Measurements from ENCODE around the gene GFY. TPM values are rescaled to one million over a fixed set of nuclear protein-coding genes. Genes with fewer than 3 reads are reported as not detected.

Gene GFY
- total RNA-seq, 1 donor: not detected

DNA sequence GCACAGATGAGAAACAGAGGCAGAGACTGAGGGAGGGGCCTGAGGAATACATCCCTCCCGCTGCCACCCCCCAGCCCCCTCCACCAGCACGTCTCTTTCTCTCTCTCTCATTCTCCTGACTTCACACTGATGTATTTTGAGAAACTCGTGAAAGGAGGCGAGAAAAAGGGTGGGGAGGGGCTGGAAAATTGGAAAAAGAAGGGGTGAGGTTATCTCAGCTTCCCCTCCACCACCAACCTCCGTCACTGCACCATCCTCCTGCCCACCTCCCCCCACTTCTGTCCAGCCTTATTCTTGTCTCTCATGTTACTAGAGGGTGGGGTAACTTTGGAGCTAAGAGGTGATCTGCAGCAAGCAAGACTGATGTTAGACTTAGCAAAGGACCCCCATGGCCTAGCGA, 14.6 kb downstream of the GFY start:
- Histone ChIP-seq H4K20me1 (ENCODE audit: insufficient read depth, low read length) (no peaks in the 10 kb centered on the region), H3K36me3 (ENCODE audit: insufficient read depth, low read length) (no peaks in the 10 kb centered on the region), H3K27ac (ENCODE audit: low read depth, low read length) (no peak overlapping the region), H3K79me2 (ENCODE audit: insufficient read depth, low read length) (no peaks in the 10 kb centered on the region), H3K4me2 (ENCODE audit: insufficient read depth, low read length) (no peak overlapping the region), H3K9me3 (ENCODE audit: low read depth, low read length) (no peaks in the 10 kb centered on the region), H3K27me3 (ENCODE audit: insufficient read depth, low read length) (peaks cover 63% of the 10 kb centered on the region), H2AFZ (ENCODE audit: low read length) (no peak overlapping the region), H3K4me1 (ENCODE audit: insufficient read depth, low read length) (peaks cover 10% of the 10 kb centered on the region), H3K4me3 (ENCODE audit: insufficient read depth, low read length) (no peak overlapping the region)
- peak; percentile 83 for DNase-seq (ENCODE audit: insufficient read length, low spot score, missing footprints)
- TF ChIP-seq CTCF (IDR thresholded peaks at IDR 0.05; ENCODE audit: extremely low read depth, low read depth, low read length): no peak

DNA sequence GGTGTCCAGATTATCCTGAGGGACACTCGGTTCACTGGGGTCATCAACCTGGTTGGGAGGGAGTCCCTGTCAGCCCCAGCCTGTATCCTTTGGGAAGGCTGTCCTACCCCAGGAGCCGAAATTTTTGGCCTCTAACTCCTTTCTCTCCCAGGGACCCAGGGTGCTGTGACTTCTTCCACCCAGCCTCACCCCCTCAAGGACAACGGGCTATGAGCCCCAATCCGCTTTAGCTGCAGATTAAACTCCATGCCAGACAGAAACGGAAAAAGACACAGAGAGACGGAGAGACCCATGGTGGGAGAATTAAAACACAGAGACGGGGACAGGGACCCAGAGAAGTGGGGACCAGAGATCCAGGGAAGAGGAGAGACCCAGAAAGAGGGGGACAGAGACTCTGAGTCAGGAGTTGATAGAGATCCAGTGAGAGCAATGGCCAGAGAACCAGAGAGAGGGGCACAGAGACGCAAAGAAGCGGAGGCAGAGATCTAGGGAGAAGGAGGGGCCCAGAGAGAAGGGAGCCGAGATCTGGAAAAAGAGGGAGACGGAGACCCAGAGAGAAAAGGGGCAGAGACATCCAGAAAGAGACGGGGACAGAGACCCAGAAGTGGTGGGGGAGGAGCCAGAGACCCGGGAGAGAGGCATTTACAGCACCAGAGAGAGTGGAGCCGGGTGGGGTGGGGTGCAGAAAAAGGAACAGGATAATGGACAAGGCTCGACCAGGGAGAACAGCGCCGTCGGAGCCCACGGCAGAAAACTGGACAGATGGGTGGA, 15.4 kb downstream of the GFY start:
- no peaks in the 10 kb centered on the region for H3K9me3 ChIP-seq (ENCODE audit: low read depth, low read length)
- H4K20me1 ChIP-seq (ENCODE audit: insufficient read depth, low read length): no peaks in the 10 kb centered on the region
- no peak overlapping the region for H3K4me3 ChIP-seq (ENCODE audit: insufficient read depth, low read length)
- H3K36me3 ChIP-seq (ENCODE audit: insufficient read depth, low read length): no peaks in the 10 kb centered on the region
- peaks cover 63% of the 10 kb centered on the region for H3K27me3 ChIP-seq (ENCODE audit: insufficient read depth, low read length)
- peak; percentile 88 for DNase-seq (ENCODE audit: insufficient read length, low spot score, missing footprints)
- peaks cover 10% of the 10 kb centered on the region for H3K4me1 ChIP-seq (ENCODE audit: insufficient read depth, low read length)
- no peaks in the 10 kb centered on the region for H3K79me2 ChIP-seq (ENCODE audit: insufficient read depth, low read length)
- no peak overlapping the region for H2AFZ ChIP-seq (ENCODE audit: low read length)
- H3K4me2 ChIP-seq (ENCODE audit: insufficient read depth, low read length): no peak overlapping the region
- TF ChIP-seq CTCF (IDR thresholded peaks at IDR 0.05; ENCODE audit: extremely low read depth, low read depth, low read length): no peak
- H3K27ac ChIP-seq (ENCODE audit: low read depth, low read length): no peak overlapping the region

DNA sequence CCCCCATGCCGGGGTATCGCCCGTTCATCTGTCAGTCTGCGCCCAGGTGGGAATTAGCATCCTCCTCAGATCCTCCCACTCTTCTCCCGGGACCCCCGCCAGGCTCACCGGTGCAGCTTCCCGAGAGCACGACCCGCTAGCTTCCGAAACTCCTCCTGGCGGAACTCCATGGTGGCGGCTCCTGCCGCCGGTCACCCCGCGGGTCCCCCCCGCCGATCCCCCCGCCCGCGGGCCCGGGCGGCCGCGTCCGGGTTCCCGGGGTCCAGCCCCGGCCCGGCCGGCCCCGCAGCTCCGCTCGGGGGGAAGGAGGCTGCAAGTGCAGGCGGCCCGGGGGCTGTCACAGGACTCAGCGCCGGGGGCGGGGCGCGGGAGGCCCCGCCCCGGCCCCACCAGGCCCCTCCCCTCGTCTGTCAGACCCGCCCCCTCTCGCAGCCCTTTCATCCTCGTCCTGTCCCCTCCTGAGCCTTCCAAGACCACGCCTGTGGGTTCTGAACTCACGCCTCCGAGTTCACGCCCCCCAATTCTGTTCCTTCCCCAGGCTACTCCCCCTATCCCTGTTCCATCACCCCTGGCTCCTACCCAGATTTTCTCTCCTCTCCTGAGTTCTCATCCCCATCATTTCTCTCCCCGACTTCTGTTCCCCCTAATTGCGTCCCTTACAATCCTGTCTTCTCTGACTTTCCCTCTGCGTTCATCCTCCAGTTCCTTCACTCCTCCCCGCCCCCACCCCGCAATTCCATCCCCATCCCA, 16.2 kb downstream of the GFY start, which contains the start of gene SLC17A7:
Gene SLC17A7 (minus strand): TSS at position 318 of the 750 bp plus-strand sequence. CDS start 148 bp downstream, at position 170.
- H3K4me2 ChIP-seq (ENCODE audit: insufficient read depth, low read length): peak within 1 kb of the TSS; percentile 94
- peaks cover 57% of the 10 kb centered on the region for H3K27me3 ChIP-seq (ENCODE audit: insufficient read depth, low read length)
- peak within 1 kb of the TSS; percentile 46 for H2AFZ ChIP-seq (ENCODE audit: low read length)
- peak within 1 kb of the TSS; percentile 76 for H3K4me3 ChIP-seq (ENCODE audit: insufficient read depth, low read length)
- TF ChIP-seq CTCF (IDR thresholded peaks at IDR 0.05; ENCODE audit: extremely low read depth, low read depth, low read length): no peak
- no peaks in the 10 kb centered on the region for H3K9me3 ChIP-seq (ENCODE audit: low read depth, low read length)
- H3K27ac ChIP-seq (ENCODE audit: low read depth, low read length): no peak within 1 kb of the TSS
- peak; percentile 93 for DNase-seq (ENCODE audit: insufficient read length, low spot score, missing footprints)
- H3K36me3 ChIP-seq (ENCODE audit: insufficient read depth, low read length): no peaks in the 10 kb centered on the region
- H3K4me1 ChIP-seq (ENCODE audit: insufficient read depth, low read length): peaks cover 10% of the 10 kb centered on the region
- no peaks in the 10 kb centered on the region for H3K79me2 ChIP-seq (ENCODE audit: insufficient read depth, low read length)
- no peaks in the 10 kb centered on the region for H4K20me1 ChIP-seq (ENCODE audit: insufficient read depth, low read length)

- Histone ChIP-seq H4K20me1 (ENCODE audit: insufficient read depth, low read length) (no peaks in the 10 kb centered on the region), H3K4me3 (ENCODE audit: insufficient read depth, low read length) (peak overlapping the region; percentile 76), H3K27me3 (ENCODE audit: insufficient read depth, low read length) (peaks cover 51% of the 10 kb centered on the region), H3K4me2 (ENCODE audit: insufficient read depth, low read length) (peak overlapping the region; percentile 94), H3K9me3 (ENCODE audit: low read depth, low read length) (no peaks in the 10 kb centered on the region), H3K36me3 (ENCODE audit: insufficient read depth, low read length) (no peaks in the 10 kb centered on the region), H3K4me1 (ENCODE audit: insufficient read depth, low read length) (peaks cover 10% of the 10 kb centered on the region), H3K27ac (ENCODE audit: low read depth, low read length) (no peak overlapping the region), H3K79me2 (ENCODE audit: insufficient read depth, low read length) (no peaks in the 10 kb centered on the region), H2AFZ (ENCODE audit: low read length) (no peak overlapping the region)
- DNase-seq (ENCODE audit: insufficient read length, low spot score, missing footprints): peak; percentile 87
- TF ChIP-seq CTCF (IDR thresholded peaks at IDR 0.05; ENCODE audit: extremely low read depth, low read depth, low read length): no peak
Measured at GRCh38 chr19:49441960-49442350, 16.8 kb downstream of the GFY start.

All from osteoblast (primary cell).